ENCODE measurements around the gene RAI1. TPM values are rescaled to one million over a fixed set of nuclear protein-coding genes. Genes with fewer than 3 reads are reported as not detected.

Gene RAI1
- total RNA-seq, 1 experiment from 2014 or later: 7.6 TPM

DNA sequence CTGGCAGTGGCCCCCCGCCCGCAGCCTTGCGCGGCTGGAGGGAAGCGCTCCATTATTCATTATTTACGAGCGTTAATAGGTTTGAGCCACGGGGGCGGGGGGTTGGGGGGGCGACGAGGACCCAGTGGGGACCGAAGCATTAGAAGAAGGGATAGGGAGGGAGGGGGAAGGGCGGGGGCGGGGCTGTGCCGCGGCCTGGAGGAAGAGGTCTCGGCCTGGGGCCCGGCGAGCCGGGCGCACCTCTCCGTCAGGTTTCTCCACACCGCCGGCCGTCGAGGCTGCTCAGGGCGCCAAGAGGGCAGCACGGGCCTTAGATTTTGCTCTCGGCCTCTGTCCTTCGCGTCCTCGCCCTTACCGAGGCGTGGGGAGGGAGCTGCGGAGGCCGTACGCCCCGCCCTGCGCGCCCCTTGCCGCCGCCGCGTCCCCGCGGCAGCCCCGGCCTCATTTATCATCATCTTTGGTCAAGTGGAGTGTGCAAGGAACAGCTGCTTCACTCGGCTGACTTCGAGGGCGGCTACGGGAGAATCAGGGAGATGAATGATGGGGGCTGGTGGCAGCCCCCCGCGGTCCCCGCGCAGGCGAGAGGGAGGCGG is 101.4 kb downstream of the RAI1 start:
- no peak for DNase-seq (ENCODE audit: low read depth)
- in situ Hi-C loops (cut with HindIII; ENCODE audit: low pct_unique_long_range_greater_than_20kb, low sequenced_read_pairs): no loop called here

DNA sequence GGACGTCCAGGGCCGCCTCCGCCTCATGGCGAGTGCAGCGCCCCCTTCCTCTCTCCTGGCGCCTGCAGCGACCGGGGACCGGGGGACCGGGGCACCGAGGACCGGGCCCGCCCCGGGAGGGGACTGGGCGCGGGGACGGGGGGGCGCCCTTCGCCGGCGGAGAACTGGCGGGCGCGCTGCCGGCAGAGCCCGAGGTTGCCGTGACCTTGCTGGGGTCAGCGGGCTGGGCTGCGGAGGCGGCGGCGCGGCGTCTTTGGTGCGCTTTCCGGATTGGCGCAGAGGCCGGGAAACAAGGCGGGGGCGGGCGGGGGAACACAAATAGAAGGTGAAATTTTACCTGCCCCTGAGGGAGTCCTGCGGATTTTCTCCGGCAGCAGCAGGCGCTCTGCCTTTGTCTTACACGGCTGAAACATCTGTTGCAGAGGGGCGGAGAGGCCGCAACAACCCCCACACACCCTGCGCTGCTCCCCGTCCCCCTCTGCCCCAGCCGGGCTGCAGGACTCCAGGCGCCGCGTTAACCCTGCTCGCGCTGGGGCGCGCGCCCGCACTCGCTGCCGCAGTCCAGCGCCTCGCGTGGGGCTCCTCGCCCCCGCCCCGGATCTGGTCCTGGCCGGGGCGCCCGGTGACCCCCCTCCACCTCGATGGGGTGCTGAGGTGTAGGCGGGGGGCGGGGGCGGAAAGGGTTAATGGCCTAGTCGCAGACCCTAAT is 102.0 kb downstream of the RAI1 start:
- in situ Hi-C loops (cut with HindIII; ENCODE audit: low pct_unique_long_range_greater_than_20kb, low sequenced_read_pairs): no loop called here
- no peak for DNase-seq (ENCODE audit: low read depth)

DNA sequence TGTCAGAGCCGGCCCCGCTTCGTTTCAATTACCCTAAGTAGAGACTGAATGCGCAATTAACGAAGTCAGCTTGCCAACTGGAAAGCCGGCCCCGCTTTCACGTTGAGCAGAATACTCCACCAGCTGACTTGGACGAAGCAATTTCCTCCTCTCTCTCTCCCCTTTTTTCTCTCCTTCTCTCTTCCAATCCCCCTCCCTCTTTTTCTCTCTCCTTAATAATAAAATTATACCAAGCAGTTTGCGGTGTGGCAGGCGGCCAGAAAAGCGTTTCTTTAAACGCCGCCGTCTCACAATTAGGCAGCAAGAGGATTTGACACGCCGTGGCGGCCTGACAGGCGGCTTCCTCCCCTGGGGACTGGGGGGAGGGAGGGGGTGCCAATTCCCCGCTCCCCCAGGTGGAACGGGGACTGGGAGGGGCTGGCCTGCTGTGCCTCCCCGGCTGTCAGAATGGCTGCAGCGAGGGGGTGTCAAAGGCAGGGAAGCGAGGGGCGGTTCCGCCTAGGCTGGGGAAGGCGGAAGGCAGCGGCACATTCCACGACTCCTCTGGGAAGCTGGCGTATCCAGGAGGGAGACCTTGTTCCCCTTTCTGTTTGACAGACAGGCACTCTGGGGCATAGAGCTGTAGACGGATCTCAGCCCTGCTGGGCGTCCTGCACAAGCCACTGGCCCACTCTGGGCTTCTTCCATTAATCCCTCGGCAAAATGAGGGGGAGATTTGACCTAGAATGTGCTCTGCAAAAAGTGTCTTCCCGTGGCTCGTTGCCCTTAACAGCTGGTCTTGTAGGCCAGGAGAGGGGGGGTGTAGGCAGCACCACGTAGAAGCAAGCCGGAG is 102.8 kb downstream of the RAI1 start:
- in situ Hi-C loops (cut with HindIII; ENCODE audit: low pct_unique_long_range_greater_than_20kb, low sequenced_read_pairs): no loop called here
- no peak for DNase-seq (ENCODE audit: low read depth)

DNA sequence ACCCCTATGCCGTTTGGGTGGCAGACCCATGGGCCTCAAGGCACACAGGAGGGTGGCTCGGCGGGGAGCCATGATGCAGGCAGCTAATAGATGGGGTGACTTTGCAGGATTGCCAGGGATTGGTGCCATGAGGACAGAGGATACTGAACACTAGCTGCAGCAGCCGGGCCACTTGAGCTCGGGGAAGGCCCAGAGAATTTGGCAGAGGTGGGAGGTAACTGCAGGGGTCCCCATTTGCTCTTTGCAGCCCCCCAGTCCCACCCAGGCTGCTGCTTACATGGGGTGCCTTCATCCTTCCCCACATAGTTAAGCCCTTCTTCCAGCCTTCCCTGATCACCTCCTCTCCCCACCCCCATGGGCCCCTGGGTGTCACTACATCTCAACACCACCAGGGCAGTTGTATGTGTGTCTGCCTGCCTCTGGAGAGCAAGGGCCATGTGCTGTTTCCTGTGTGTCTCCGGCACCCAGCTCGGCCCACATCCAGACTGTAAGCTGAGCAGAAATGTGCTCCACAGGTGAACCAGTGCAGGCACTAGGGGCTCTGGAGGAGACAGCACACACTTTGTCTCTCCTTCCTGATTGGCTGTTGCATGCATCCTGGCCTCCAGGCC is 103.5 kb downstream of the RAI1 start:
- DNase-seq (ENCODE audit: low read depth): no peak
- in situ Hi-C loops (cut with HindIII; ENCODE audit: low pct_unique_long_range_greater_than_20kb, low sequenced_read_pairs): no loop called here

DNA sequence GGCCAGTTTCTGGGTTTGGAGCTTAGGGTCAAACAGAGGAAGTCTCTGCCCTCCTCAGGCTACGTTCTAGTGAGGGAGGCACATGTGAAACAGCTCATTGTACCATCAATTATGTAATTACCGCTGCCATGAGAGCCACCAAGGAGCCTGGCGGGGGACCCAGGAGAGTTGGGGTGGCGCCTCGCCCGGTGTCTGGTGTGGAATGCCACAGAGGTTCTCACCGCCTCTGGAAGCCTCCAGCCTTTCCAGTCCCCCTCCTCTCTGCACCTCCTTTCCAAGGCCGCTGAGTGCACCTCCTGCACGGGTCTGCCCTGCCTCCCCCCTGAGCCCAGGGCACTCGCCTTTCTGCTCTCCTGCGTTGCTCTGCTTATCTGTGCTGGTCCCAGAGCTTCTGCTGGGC is 104.1 kb downstream of the RAI1 start:
- no peak for DNase-seq (ENCODE audit: low read depth)
- in situ Hi-C loops (cut with HindIII; ENCODE audit: low pct_unique_long_range_greater_than_20kb, low sequenced_read_pairs): no loop called here

DNA sequence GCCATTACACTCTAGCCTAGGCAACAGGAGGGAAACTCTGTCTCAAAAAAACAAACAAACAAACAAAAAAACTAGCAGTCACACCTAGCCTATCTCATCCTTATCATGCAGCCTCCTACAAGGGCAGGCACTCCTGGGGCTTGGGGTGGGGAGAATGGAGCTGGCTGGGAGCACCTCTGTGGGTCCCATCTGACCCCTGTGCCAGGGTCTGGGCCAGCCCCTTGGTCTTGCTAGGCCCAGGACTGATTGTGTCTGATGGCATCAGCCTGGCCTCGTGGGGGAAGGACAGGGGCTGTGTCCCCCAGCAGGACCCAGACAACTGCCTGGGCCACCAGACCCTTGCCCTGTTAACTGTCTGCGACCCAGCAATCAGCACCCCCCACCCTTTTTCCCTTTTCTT is 105.7 kb downstream of the RAI1 start:
- in situ Hi-C loops (cut with HindIII; ENCODE audit: low pct_unique_long_range_greater_than_20kb, low sequenced_read_pairs): no loop called here
- DNase-seq (ENCODE audit: low read depth): no peak

DNA sequence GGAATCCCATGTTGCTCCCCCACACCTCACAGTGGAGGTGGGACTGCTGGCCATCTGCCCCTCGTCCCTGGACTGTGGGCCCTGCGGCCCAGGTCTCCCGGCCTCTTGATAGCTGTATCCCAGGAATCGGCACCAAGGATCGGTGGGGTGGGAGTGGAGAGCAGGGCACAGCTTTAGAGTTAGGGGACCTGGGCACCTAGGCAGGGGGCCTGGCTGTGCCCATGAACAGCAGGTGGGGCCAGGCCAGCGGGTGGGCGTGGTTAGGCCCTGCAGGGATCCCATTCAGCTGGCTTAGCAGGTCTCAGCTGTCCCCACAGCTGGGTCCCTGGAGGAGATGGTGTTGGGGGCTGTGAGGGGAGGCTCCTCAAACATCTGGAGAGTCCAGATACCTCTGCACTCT is 106.3 kb downstream of the RAI1 start:
- no peak for DNase-seq (ENCODE audit: low read depth)
- in situ Hi-C loops (cut with HindIII; ENCODE audit: low pct_unique_long_range_greater_than_20kb, low sequenced_read_pairs): no loop called here

DNA sequence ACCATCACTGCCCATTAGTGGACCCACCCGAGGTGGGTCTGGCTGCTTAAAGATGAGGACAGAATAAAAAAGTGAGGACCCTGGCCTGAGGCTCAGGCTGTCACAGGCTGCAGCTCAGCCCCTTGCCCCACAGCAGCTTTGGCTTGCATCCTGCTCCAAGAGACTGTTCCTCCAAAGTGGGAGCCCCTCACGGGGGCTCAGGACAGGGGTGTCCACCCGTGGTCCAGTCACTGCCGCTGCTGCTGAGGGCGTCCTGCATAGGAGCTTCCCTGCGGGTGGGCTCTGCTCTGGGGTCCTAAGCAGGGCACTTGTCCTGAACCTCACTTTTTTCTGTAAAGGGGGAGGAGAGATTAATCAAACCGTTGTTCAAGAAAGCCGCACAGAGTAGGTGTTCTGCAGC is 107.7 kb downstream of the RAI1 start:
- in situ Hi-C loops (cut with HindIII; ENCODE audit: low pct_unique_long_range_greater_than_20kb, low sequenced_read_pairs): no loop called here

DNA sequence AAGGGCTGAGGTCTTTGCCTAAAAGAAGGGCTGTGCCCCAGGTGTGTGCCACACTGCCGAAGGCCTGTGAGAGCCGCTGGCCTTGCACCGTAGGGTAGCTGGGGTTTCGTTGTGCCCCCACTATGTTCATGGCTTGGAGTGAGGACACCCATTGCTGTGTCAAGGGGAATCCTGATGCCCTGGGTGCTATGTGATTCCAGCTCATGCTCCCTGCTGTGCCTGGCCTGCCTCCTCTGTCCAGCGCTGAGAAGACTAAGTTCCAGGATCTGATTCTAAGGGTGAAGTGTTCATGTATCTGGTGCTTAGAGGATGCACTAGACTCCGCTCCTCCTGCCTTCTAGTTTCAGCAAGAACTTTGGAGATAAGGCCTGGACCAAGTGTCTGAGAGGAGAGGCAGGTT is 108.2 kb downstream of the RAI1 start:
- no peak for DNase-seq (ENCODE audit: low read depth)

More for the DNA sequence above, 107.7 kb downstream of the RAI1 start:
- DNase-seq (ENCODE audit: low read depth): no peak

DNA sequence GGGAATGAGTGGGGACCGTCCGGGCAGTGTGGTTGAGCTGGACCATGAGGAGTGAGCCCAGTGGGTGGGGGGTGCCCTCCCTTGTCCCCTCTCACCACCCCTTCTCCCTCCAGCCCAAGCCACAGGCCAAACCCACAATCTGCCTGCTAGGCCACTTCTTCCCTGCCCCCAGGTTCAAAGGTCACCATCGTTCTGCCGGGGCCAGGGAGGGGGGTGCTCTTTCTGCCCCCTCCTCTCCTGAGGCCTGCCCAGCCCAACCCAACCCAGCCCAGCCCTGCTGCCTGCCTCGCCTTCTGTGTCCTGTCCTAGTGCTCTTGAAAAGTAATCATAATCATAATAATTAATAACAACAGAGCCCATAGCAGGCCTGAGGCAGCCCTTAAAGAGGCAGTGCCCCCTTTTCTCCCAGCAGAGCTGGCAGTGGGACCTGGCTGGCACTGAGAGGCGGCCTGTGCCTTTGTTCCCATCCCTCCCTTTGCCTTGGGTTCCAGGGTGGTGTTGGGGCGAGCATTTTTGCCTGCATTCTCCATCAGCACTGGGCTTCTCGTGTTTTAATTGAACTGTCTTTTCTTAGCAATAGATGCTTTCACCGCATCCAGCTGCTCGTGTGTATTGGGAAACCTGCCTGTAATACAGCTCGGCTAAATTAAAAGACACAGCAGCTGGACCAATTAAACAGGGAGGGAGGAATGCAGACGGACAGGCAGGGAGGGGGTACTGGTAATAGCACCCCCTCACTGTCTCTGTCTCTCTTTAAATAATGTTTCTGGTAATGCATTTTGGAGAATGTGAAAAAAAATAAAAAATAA is 108.8 kb downstream of the RAI1 start:
- no peak for DNase-seq (ENCODE audit: low read depth)
- in situ Hi-C loops (cut with HindIII; ENCODE audit: low pct_unique_long_range_greater_than_20kb, low sequenced_read_pairs): no loop called here

More for the DNA sequence above, 108.2 kb downstream of the RAI1 start:
- in situ Hi-C loops (cut with HindIII; ENCODE audit: low pct_unique_long_range_greater_than_20kb, low sequenced_read_pairs): no loop called here

DNA sequence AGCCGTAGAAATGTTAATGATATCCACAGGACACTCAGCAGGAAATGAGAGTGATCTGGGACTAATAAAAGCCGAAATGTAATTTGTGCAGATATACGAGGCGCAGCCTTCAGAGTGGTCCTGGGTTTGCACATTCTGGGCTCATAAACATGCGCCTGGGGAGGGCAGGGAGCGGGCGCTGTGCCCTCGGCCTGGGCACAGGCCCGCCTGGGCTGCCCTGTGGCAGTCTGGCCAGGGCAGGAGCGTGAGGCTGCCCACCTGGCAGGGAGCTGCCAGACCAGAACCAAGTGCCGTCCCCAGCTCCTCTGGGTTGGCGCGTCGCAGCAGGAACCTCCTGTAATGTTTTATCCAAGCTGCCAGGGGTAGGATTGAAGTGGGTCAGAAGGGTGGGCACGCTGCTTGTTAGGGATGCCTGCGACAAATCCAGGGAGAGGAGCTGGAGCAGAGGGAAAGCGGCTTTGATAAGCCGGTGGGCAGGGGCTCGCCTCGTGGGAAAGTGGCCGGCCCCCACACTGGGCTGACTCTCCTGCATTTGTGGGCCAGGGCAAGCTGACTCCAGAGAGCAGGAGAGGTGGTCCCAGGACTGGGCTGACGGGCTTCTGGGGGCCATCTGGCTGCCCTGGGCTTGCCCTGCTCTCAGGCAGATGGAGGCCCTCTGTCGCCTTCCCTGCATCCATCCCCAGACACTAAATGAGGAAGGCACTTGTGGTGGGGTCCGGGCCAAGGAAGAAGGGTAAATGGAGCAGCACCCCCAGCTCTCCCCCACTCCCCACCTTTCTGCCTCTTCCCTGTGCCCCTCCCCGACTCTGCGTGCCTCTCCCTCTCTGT is 109.6 kb downstream of the RAI1 start:
- in situ Hi-C loops (cut with HindIII; ENCODE audit: low pct_unique_long_range_greater_than_20kb, low sequenced_read_pairs): no loop called here
- no peak for DNase-seq (ENCODE audit: low read depth)

DNA sequence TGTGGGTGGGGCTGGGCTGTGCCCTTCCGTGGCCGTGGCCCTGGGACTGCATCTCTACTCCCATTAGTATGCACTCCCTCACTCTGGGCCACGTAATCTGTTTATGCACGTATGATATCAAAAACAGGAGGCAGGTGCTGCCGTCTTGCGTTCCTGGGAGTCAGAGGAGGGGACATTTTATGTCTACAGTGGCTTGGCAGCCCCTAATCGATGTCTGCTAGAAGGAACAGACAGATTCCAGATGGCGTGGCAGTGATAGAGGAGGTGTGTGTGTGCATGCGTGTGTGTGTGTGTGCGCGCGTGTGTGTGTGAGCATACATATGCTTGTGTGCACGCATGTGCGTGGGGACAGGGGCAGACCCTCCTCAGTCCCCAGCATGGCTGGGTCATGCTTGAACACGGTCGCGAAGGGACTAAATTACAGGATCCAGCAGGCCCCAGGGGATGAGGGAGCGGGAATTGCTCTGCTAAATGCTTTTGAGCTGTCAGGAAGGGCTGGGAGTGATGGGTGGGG is 110.8 kb downstream of the RAI1 start:
- in situ Hi-C loops (cut with HindIII; ENCODE audit: low pct_unique_long_range_greater_than_20kb, low sequenced_read_pairs): no loop called here
- no peak for DNase-seq (ENCODE audit: low read depth)

DNA sequence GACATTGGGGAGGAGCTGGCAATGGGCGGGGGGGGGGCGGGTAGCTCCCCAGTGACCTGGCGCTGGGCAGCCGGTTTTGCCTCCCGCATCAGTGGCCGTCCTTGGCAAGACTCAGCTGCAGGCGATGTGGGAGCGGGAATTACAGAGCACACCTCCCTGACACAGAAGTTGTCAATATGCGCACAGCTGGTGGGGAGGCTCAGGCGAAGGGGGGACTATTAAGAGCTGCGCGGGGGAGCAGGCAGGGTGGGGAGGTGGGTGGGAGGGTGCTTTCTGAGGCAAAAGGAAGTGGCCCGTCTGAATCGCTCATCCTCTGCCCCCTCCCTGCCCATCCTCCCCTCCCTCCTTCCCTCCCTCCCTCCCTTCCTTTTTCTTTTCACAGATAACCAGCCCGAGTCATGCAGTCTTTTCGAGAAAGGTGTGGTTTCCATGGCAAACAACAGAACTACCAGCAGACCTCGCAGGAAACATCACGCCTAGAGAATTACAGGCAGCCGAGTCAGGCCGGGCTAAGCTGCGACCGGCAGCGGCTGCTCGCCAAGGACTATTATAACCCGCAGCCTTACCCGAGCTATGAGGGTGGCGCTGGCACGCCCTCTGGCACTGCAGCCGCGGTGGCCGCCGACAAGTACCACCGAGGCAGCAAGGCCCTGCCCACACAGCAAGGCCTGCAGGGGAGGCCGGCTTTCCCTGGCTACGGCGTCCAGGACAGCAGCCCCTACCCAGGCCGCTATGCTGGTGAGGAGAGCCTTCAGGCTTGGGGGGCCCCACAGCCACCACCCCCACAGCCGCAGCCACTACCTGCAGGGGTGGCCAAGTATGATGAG is 111.5 kb downstream of the RAI1 start:
- in situ Hi-C loops (cut with HindIII; ENCODE audit: low pct_unique_long_range_greater_than_20kb, low sequenced_read_pairs): no loop called here
- DNase-seq (ENCODE audit: low read depth): peak; percentile 30

DNA sequence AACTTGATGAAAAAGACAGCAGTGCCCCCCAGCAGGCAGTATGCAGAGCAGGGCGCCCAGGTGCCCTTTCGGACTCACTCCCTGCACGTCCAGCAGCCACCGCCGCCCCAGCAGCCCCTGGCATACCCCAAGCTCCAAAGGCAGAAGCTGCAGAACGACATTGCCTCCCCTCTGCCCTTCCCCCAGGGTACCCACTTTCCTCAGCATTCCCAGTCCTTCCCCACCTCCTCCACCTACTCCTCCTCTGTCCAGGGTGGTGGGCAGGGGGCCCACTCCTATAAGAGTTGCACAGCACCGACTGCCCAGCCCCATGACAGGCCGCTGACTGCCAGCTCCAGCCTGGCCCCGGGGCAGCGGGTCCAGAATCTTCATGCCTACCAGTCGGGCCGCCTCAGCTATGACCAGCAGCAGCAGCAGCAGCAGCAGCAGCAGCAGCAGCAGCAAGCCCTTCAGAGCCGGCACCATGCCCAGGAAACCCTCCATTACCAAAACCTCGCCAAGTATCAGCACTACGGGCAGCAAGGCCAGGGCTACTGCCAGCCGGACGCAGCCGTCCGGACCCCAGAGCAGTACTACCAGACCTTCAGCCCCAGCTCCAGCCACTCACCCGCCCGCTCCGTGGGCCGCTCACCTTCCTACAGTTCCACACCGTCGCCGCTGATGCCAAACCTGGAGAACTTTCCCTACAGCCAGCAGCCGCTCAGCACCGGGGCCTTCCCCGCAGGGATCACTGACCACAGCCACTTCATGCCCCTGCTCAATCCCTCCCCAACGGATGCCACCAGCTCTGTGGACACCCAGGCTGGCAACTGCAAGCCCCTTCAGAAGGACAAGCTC is 112.3 kb downstream of the RAI1 start:
- in situ Hi-C loops (cut with HindIII; ENCODE audit: low pct_unique_long_range_greater_than_20kb, low sequenced_read_pairs): no loop called here
- no peak for DNase-seq (ENCODE audit: low read depth)

DNA sequence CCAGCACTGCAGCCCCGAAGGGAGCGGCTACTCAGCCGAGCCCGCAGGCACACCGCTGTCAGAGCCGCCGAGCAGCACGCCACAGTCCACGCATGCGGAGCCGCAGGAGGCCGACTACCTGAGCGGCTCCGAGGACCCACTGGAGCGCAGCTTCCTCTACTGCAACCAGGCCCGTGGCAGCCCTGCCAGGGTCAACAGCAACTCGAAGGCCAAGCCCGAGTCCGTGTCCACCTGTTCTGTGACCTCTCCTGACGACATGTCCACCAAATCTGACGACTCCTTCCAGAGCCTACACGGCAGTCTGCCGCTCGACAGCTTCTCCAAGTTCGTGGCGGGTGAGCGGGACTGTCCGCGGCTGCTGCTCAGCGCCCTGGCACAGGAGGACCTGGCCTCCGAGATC is 113.1 kb downstream of the RAI1 start:
- DNase-seq (ENCODE audit: low read depth): no peak
- in situ Hi-C loops (cut with HindIII; ENCODE audit: low pct_unique_long_range_greater_than_20kb, low sequenced_read_pairs): no loop called here

DNA sequence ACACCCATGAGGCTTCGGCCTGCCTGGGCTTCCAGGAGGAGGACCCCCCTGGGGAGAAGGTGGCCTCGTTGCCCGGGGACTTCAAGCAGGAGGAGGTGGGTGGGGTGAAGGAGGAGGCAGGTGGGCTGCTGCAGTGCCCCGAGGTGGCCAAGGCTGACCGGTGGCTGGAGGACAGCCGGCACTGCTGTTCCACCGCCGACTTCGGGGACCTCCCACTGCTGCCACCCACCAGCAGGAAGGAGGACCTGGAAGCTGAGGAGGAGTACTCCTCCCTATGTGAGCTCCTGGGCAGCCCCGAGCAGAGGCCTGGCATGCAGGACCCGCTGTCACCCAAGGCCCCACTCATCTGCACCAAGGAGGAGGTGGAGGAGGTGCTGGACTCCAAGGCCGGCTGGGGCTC is 114.0 kb downstream of the RAI1 start:
- in situ Hi-C loops (cut with HindIII; ENCODE audit: low pct_unique_long_range_greater_than_20kb, low sequenced_read_pairs): no loop called here
- no peak for DNase-seq (ENCODE audit: low read depth)
